SW480 (cell line): ENCODE data around the gene SLC26A8.

Source experiments
- DNase-seq: peaks from one replicate; pipeline ENCODE4 v3.0.0-alpha.2; 2016; ENCODE audit warnings: low spot score

Gene SLC26A8

GRCh38 chr6:36023996-36024795 lies at the start of gene SLC26A8:
SLC26A8 (minus strand) TSS chr6:36024641; CDS start chr6:36019707, 4,934 bp downstream.
- DNase-seq: no peak

- DNase-seq: no peak
Measured at GRCh38 chr6:36073587-36073986, 49.1 kb upstream of the SLC26A8 start.

DNA sequence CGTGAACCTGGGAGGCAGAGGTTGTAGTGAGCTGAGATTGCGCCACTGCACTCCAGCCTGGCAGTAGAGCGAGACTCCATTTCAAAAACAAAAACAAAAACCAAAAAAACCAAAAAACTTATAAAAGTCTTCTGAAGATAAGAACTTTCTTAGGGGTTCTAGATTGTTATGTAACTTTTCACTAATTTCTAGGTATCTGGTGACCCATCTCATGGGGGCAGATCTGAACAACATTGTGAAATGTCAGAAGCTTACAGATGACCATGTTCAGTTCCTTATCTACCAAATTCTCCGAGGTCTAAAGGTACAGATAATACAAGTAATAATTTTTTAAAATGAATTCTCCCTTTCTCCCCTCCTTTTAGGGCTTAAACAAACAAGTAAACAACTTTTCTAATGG lies 48.2 kb upstream of the SLC26A8 start:
- DNase-seq: no peak

DNA sequence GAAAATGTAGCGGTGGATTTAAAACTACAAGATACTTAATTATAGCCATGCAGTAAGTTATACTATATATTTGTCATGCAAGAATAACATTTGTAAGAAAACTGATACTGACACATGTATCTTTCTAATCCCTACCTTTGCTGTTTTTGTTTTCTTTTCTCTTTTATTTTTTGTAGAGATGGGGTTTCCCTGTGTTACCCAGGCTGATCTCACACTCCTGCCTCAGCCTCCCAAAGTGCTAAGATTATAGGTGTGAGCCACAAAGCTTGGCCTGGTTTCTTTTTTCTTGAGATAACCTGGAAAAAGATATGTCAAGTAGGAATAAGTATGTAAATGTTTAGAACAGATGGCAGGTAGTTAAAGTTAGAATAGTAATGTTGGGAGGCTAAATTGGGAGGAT lies 47.3 kb upstream of the SLC26A8 start:
- DNase-seq: no peak

DNA sequence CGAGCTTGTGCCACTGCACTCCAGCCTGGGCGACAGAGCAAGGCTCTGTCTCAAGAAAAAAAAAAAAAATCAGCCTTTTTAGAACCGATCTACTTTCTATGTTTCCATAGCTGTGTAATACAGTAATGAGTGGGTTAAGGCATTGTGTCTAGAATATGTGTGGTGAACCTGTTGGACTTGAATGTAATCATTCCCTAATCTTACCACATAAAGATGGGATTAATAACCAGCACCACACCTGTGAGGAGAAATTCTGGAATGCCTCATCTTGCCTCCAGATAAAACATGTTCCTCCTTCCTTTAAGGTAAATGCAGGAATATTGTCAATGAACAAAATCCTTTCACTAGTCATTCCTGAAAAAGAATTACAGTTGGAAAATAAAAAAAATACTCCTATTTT lies 46.8 kb upstream of the SLC26A8 start:
- DNase-seq: no peak

GRCh38 chr6:36070252-36070651 lies 45.8 kb upstream of the SLC26A8 start:
- no peak for DNase-seq

GRCh38 chr6:36069573-36069972 lies 45.1 kb upstream of the SLC26A8 start:
- no peak for DNase-seq

DNA sequence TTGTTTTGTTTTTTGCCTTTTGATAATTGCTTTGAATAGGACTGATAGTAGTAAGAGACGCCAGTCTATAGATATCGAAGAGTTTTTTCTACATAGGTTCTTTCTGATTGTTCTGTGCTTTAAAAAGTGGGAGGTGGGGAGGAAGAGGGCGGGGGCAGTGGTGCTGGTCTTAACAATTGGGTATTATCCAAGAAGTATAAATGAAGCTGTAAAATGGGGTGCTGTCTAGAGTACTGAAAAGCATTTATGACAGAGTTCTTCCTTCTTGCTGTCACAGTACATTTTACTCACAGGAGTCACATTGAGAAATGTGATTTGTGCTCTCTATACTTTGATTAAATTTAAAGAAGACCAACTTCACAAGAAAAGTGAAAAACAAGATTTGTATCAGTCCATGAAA lies 44.1 kb upstream of the SLC26A8 start:
- no peak for DNase-seq

DNA sequence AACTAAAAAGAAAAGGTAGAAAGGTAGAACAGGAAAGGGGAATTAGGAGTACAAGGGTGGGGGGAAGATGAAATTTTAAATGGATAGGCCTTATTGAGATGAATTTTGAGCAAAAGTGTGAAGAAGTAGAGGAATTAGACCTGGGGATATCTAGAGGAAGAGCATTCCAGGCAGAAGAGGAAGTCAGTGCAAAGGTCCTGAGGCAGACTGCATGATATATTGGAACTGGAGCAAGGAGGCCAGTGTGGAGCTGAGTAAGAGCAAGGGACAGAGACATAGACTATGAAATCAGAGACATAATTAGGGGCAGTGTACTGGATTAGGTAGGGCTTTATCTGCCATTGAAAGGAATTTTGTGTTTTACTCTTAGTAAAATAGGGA lies 43.6 kb upstream of the SLC26A8 start:
- no peak for DNase-seq

DNA sequence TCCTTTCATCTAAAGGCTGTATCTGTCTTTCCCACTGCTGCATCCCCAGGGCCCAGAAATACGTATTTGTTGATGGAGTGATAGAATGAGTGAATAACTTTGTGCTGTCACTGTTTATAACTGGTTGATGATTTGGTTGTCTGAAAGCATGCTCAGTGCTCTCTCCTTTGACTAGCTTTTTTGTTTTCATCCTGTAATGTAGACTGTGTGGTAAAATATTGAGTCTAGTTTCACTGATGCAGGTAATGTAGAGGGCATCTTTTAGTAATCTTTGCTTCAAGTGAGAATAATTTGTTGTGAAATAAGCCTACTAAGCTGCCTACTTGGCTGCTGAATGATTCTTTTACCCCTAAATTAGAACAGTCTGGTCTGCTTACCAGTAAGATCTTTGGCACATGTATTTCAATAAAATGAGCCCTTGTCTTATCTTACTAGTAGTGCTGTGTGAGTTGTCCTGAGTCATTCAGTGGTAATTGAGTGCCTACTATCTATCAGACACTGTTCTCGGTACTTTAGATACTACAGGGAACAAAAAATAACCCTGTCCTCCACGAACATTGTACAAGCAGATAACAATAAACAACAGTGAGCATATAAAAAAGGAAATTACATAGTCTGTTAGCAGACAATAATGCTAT lies 43.1 kb upstream of the SLC26A8 start:
- no peak for DNase-seq

- DNase-seq: no peak
Measured at GRCh38 chr6:36066817-36067216, 42.4 kb upstream of the SLC26A8 start.

DNA sequence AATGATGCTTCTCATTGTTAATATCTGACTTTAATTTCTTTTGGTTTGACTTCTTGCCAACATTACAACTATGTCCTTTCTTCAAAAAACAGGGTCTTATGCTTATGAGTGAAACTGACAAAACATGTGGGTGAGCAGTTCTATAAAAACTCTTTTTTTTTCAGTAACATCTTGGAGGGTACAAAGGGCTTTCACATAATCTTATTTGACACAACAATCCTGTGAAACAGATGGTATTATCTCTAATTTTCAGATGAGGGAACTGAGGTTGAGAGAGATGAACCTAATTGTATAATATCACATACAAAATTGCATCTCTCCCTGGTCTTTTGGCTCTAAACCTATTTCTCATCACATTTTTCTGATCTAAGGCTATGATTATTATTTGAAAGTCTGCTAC lies 41.5 kb upstream of the SLC26A8 start:
- DNase-seq: no peak

GRCh38 chr6:36064770-36065396 lies 40.4 kb upstream of the SLC26A8 start:
- peak; percentile 86 for DNase-seq

GRCh38 chr6:36063318-36064060 lies 39.0 kb upstream of the SLC26A8 start:
- no peak for DNase-seq

GRCh38 chr6:36062247-36062646 lies 37.8 kb upstream of the SLC26A8 start:
- DNase-seq: no peak

DNA sequence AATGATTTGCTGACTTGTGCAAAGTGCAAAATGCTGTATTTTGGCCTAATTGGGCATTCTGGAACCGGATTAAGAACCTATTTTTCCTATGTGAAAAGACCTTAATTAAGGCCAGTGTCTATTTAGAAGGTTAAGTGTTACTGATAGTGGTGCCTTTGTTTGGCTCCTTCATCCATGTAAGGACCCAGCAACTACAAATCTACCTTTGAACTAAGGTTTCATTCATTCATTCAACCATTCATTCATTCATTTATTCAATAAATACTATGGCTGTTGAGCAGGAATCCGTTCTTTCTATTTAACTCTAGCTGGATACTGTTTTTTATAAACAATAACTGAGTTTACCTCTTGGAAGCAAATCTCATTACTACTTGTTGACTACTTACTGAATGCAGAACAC lies 36.8 kb upstream of the SLC26A8 start:
- DNase-seq: no peak

- no peak for DNase-seq
Measured at GRCh38 chr6:36056178-36056577, 31.7 kb upstream of the SLC26A8 start.

- peak; percentile 44 for DNase-seq
Measured at GRCh38 chr6:36054956-36055355, 30.5 kb upstream of the SLC26A8 start.

DNA sequence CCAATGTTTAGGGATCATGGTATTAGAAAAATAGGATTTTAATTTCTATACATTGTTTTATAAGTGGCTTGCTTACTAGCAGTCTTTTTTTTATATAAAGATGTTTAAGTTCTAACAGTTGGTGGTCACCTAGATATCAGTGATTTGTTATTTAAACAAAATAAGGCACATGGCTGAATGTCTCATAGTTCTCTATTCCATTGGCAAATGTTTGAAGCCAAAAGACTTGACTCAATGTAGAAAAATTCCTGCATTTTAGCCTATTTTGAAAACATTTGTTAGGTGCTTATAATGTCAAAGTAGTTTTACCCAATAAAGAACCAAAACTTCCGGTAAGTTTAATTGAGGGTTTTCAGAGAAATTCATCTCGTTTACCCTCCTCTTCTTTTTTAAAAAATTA lies 30.0 kb upstream of the SLC26A8 start:
- DNase-seq: no peak

- DNase-seq: no peak
Measured at GRCh38 chr6:36053878-36054277, 29.4 kb upstream of the SLC26A8 start.

GRCh38 chr6:36052097-36052496 lies 27.7 kb upstream of the SLC26A8 start:
- DNase-seq: no peak

DNA sequence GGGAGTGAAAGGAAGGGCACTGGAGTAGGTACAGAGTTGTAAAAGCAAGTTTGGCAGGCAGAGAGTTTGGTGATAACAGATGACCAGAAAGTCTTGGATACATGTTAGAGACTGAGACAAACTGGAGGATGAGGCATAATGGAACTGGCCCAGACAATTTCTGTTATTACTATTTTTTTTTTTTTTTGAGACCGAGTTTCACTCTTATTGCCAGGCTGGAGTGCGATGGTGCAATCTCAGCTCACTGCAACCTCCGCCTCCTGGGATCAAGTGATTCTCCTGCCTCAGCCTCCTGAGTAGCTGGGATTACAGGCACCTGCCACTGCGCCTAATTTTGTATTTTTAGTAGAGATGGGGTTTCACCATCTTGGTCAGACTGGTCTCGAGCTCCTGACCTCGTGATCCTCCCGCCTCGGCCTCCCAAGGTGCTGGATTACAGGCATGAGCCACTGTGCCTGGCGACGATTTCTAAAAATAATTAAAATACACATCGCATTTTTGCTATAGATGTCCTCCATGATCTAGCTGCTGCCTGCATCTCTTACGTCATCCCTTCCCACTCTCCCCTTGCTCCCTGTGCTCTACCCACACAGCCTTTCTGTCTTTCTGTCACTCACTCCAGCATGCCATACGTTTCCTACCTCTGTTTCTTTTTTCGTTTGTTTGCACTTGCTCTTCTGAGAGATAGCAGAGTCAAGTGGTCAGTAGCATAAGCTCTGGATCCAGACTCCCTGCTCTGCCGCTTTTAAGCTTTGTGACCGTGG lies 26.7 kb upstream of the SLC26A8 start:
- DNase-seq: no peak
